IMR-90 (cell line): ENCODE results near the gene NAB1. TPM values are rescaled to one million over a fixed set of nuclear protein-coding genes. Genes with fewer than 3 reads are reported as not detected.

Source experiments
- ATAC-seq: fragments of 200-7000 bp; cut with Tn5 transposase; 2 replicates; pipeline ENCODE4 v1.9.1; 2020; ENCODE audit warnings: low read depth, mild to moderate bottlenecking, moderate library complexity
- BruUV-seq: library from RNA; stranded (reverse); fragments of 400-500 nt; replicated peaks from 2 replicates; lab custom pipeline; 2021; lab: Mats Ljungman, UMichigan
- CTCF ChIA-PET: fragments of 300-600 bp; formaldehyde crosslinking; extraction: SDS; loops from one replicate; lab custom pipeline; 2021; ENCODE audit warnings: antibody characterized with exemption; lab: Yijun Ruan, JAX
- POLR2A ChIA-PET: fragments of 300-600 bp; sonication (Branson Sonifier 250); formaldehyde crosslinking; loops from one replicate; lab custom pipeline; 2022; ENCODE audit warnings: antibody characterized with exemption; ENCODE audit not compliant: unreplicated experiment; lab: Charles Lee
- DNase-seq: peaks from one replicate; pipeline ENCODE4 v3.0.0; 2013
- H2AFZ ChIP-seq: replicated peaks from 2 replicates; pipeline ENCODE3; 2013; ENCODE audit warnings: low read length, mild to moderate bottlenecking; ENCODE audit not compliant: poor library complexity
- H2AK5ac ChIP-seq: 2 replicates; pipeline ENCODE4 v1.6.1; 2013; ENCODE audit warnings: low read depth, low read length, inconsistent platforms
- H2AK9ac ChIP-seq: replicated peaks from 2 replicates; pipeline ENCODE3; 2013; ENCODE audit warnings: mild to moderate bottlenecking, low read depth, low read length, moderate library complexity; ENCODE audit not compliant: poor library complexity
- H2BK120ac ChIP-seq: 2 replicates; pipeline ENCODE4 v1.6.1; 2013; ENCODE audit warnings: low read depth, low read length, inconsistent platforms
- H2BK15ac ChIP-seq: 3 replicates; pipeline ENCODE4 v1.6.1; 2013; ENCODE audit warnings: low read depth, low read length, inconsistent platforms
- H2BK20ac ChIP-seq: 2 replicates; pipeline ENCODE4 v1.6.1; 2013; ENCODE audit warnings: low read depth, mild to moderate bottlenecking, inconsistent platforms, low read length, moderate library complexity
- H2BK5ac ChIP-seq: 2 replicates; pipeline ENCODE4 v1.6.1; 2013; ENCODE audit warnings: mild to moderate bottlenecking, low read depth, low read length, inconsistent platforms; ENCODE audit not compliant: poor library complexity, severe bottlenecking
- H3K14ac ChIP-seq: replicated peaks from 2 replicates; pipeline ENCODE4 v1.6.1; 2013; ENCODE audit warnings: low read depth, low read length, inconsistent platforms
- H3K18ac ChIP-seq: 2 replicates; pipeline ENCODE4 v1.6.1; 2013; ENCODE audit warnings: low read depth, low read length, control low read depth
- H3K23ac ChIP-seq: 2 replicates; pipeline ENCODE4 v1.6.1; 2013; ENCODE audit warnings: low read depth, low read length, inconsistent platforms
- H3K27ac ChIP-seq: 2 replicates; pipeline ENCODE4 v1.5.1; 2013; ENCODE audit warnings: mild to moderate bottlenecking, control low read depth, low read length; ENCODE audit not compliant: insufficient read depth
- H3K27me3 ChIP-seq: 2 replicates; pipeline ENCODE4 v1.6.1; 2013; ENCODE audit warnings: low read length; ENCODE audit not compliant: control insufficient read depth, insufficient read depth
- H3K36me3 ChIP-seq: 2 replicates; pipeline ENCODE4 v1.6.1; 2013; ENCODE audit warnings: low read length, mixed read lengths; ENCODE audit not compliant: control insufficient read depth, insufficient read depth
- H3K4ac ChIP-seq: 2 replicates; pipeline ENCODE4 v1.6.1; 2013; ENCODE audit warnings: low read depth, low read length, inconsistent platforms
- H3K4me1 ChIP-seq: 2 replicates; pipeline ENCODE4 v1.6.1; 2013; ENCODE audit warnings: low read length, mixed read lengths; ENCODE audit not compliant: control insufficient read depth, insufficient read depth
- H3K4me2 ChIP-seq: 2 replicates; pipeline ENCODE4 v1.6.1; 2013; ENCODE audit warnings: low read depth, mild to moderate bottlenecking, control low read depth, low read length, moderate library complexity
- H3K4me3 ChIP-seq: 2 replicates; pipeline ENCODE4 v1.5.1; 2013; ENCODE audit warnings: low read depth, mild to moderate bottlenecking, control low read depth, low read length, moderate library complexity; ENCODE audit not compliant: insufficient read depth
- H3K56ac ChIP-seq: 2 replicates; pipeline ENCODE4 v1.6.1; 2013; ENCODE audit warnings: low read length, inconsistent platforms; ENCODE audit not compliant: insufficient read depth; ENCODE audit errors: extremely low read depth
- H3K79me1 ChIP-seq, 2 experiments: 2 replicates each; pipeline ENCODE4 v1.6.1; 2013; ENCODE audit warnings: low read length in 2 of 2, inconsistent platforms in 1 of 2, low read depth in 1 of 2
- H3K9ac ChIP-seq: 2 replicates; pipeline ENCODE4 v1.6.1; 2013; ENCODE audit warnings: low read depth, low read length, control low read depth
- H3K9me1 ChIP-seq: 2 replicates; pipeline ENCODE4 v1.6.1; 2013; ENCODE audit warnings: low read length, inconsistent platforms; ENCODE audit not compliant: insufficient read depth
- H3K9me3 ChIP-seq: 2 replicates; pipeline ENCODE4 v1.6.1; 2013; ENCODE audit warnings: low read length; ENCODE audit not compliant: control insufficient read depth, insufficient read depth
- H4K20me1 ChIP-seq: 2 replicates; pipeline ENCODE4 v1.6.1; 2013; ENCODE audit warnings: low read length, inconsistent platforms; ENCODE audit not compliant: insufficient read depth
- H4K5ac ChIP-seq: 2 replicates; pipeline ENCODE4 v1.6.1; 2013; ENCODE audit warnings: mild to moderate bottlenecking, low read depth, low read length, control low read depth
- H4K8ac ChIP-seq, 2 experiments: 2 replicates each; pipeline ENCODE4 v1.6.1; 2013; ENCODE audit warnings: low read depth in 2 of 2, low read length in 2 of 2, control low read depth in 1 of 2, inconsistent platforms in 1 of 2
- H4K91ac ChIP-seq: 2 replicates; pipeline ENCODE4 v1.6.1; 2013; ENCODE audit warnings: low read depth, low read length, inconsistent platforms; ENCODE audit not compliant: insufficient read depth
- BHLHE40 ChIP-seq: fragments of 150-350 bp; IDR thresholded peaks from 2 replicates; pipeline ENCODE4 v1.6.1; 2016; ENCODE audit warnings: mild to moderate bottlenecking, low read depth, low read length
- CEBPB ChIP-seq: IDR thresholded peaks from 2 replicates; pipeline ENCODE4 v1.6.1; 2012; ENCODE audit warnings: low read depth, low read length, improper control_type of control experiment
- FOS ChIP-seq: fragments of 150-350 bp; IDR thresholded peaks from 2 replicates; pipeline ENCODE4 v1.6.1; 2016; ENCODE audit warnings: low read depth, low read length
- MAFK ChIP-seq: IDR thresholded peaks from 2 replicates; pipeline ENCODE4 v1.6.1; 2012; ENCODE audit warnings: low read depth, low read length, improper control_type of control experiment
- RAD21 ChIP-seq: IDR thresholded peaks from 2 replicates; pipeline ENCODE4 v1.6.1; 2012; ENCODE audit warnings: low read length, improper control_type of control experiment
- RFX5 ChIP-seq: IDR thresholded peaks from 2 replicates; pipeline ENCODE4 v1.8.0; 2012; ENCODE audit warnings: low read depth, mild to moderate bottlenecking, low read length, moderate library complexity
- SMC3 ChIP-seq: fragments of 150-350 bp; IDR thresholded peaks from 2 replicates; pipeline ENCODE4 v1.6.1; 2016; ENCODE audit warnings: low read depth, mild to moderate bottlenecking, antibody characterized with exemption, low read length, moderate library complexity
- WGBS, 2 experiments: methylation state at CpG; one replicate each; pipeline versions ENCODE4 v1.1.5 to v1.1.7; 2013; ENCODE audit warnings: missing lambda C conversion rate in 2 of 2; ENCODE audit not compliant: insufficient read length in 1 of 2; ENCODE audit errors: extremely low coverage in 2 of 2; 5-methylcytosine and 5-hydroxymethylcytosine counted together
- dilution Hi-C: fragments of 300-500 bp; cut with HindIII; formaldehyde crosslinking; loops from one replicate; pipeline ENCODE4 v1.14.3; 2018; ENCODE audit warnings: low sequenced_read_pairs; ENCODE audit not compliant: unreplicated experiment
- in situ Hi-C: fragments of 300-500 bp; cut with MboI; formaldehyde crosslinking; loops from 3 replicates; pipeline ENCODE4 v1.14.3; 2019; ENCODE audit warnings: low sequenced_read_pairs, inconsistent platforms, mixed read lengths
- intact Hi-C: fragments of 100-400 bp; cut with micrococcal nuclease; formaldehyde crosslinking; loops from 2 replicates; pipeline ENCODE4 v1.10.0; 2022
- polyA plus RNA-seq, 3 experiments: library from polyadenylated mRNA; depleted of rRNA; stranded (reverse); fragments of >200 nt; gene quantifications; 2 replicates each; pipeline ENCODE4 v1.2.3, GENCODE V29; 2012; ENCODE audit warnings: low replicate concordance in 1 of 3
- total RNA-seq: library from RNA; depleted of rRNA; stranded (reverse); fragments of >200 nt; gene quantifications from 2 replicates; pipeline ENCODE4 v1.2.3, GENCODE V29; 2012

NAB1 gene
- total and polyA plus RNA-seq, 2 of the 4 experiments (the other 2 are of a cell fraction), result 11.9 to 31.2 TPM

DNA sequence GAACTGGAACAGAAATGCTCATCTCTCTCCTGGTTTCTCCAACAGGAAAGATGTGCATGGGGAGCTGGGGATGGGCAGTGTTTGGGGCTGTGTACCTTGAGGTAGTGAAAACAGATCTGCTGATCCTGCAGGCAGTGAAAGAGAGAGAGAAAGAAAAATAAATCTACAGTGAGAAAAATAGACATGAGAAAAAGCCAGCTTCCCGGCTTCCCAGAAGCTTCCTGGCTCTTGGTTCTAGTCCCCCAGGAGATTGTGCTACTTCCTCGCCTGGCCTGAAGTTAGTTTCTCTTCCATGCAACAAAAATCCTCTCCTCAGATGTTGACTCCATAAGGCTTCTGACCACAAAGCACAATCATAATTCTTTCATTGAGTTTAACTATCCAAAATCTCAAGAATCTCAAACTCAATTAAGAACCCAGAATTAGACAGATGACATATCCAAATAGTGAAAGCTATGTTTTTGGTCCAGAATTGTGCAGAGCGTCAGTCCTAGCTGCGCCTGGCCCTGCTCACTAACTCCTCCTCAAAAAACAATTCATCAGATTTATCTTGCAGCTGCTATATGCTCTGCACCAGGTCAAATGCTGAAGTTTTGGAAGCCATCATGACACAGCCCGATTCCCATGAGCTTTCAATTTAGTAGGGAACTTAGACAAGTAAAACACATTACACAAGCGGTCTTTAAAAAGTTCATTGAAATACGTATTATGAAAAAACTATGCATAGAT lies 20.1 kb upstream of the NAB1 start:
- ATAC-seq (no peak), DNase-seq (no peak)
- no CpG with 5 or more reads among the region's 7 CpGs for WGBS, 2 experiments
- dilution Hi-C loops, result no loop called here
- H4K8ac ChIP-seq, result no peak overlapping the region; a peak in 1 of 4 replicates
- intact Hi-C loops, result loop anchor here (5.0 kb wide), 1 partner anchor 41 kb away; no protein-coding TSS in a partner anchor
- no peak overlapping the region for H2AK5ac ChIP-seq
- H4K20me1 ChIP-seq, result no peaks in the 10 kb centered on the region
- no peak overlapping the region for H3K23ac ChIP-seq
- in situ Hi-C loops, result no loop called here
- no peak overlapping the region for H3K56ac ChIP-seq
- no peaks in the 10 kb centered on the region for H3K4me1 ChIP-seq
- no peak overlapping the region for H4K5ac ChIP-seq
- no peak overlapping the region for H3K9ac ChIP-seq
- no peaks in the 10 kb centered on the region for H3K36me3 ChIP-seq
- no peak overlapping the region for H2BK15ac ChIP-seq
- no TSS peak for BruUV-seq
- H3K27ac ChIP-seq, result no peak overlapping the region
- no peak overlapping the region for H3K4me2 ChIP-seq
- H3K27me3 ChIP-seq, result no peaks in the 10 kb centered on the region; the same call in 1 of the 2 replicates
- no peak overlapping the region for H4K91ac ChIP-seq
- TF ChIP-seq CEBPB (no peak), RFX5 (no peak), MAFK (no peak), BHLHE40 (no peak), SMC3 (no peak), RAD21 (no peak), FOS (no peak)
- no peaks in the 10 kb centered on the region for H3K9me3 ChIP-seq
- no peak overlapping the region for H3K4ac ChIP-seq
- no peak overlapping the region for H2AK9ac ChIP-seq
- ChIA-PET CTCF (no interaction called here), POLR2A (no interaction called here)
- H3K18ac ChIP-seq, result no peak overlapping the region
- no peaks in the 10 kb centered on the region for H3K9me1 ChIP-seq
- H3K79me1 ChIP-seq, result no peaks in the 10 kb centered on the region
- H2AFZ ChIP-seq, result no peak overlapping the region
- H3K14ac ChIP-seq, result no peak overlapping the region
- no peak overlapping the region for H2BK120ac ChIP-seq
- H3K4me3 ChIP-seq, result no peak overlapping the region
- H2BK20ac ChIP-seq, result no peak overlapping the region
- no peak overlapping the region for H2BK5ac ChIP-seq
